Neuronal stem cell (in vitro differentiated cells): ENCODE results near the gene FMNL1.

Source experiments
- DNase-seq: peaks from one replicate; pipeline ENCODE4 v3.0.0-alpha.2; 2013; ENCODE audit warnings: low spot score
- H2AFZ ChIP-seq: one replicate; pipeline ENCODE4 v1.6.1; 2013; ENCODE audit warnings: mild to moderate bottlenecking, low read length, inconsistent platforms
- H2AK5ac ChIP-seq: 2 replicates; pipeline ENCODE4 v1.6.1; 2013; ENCODE audit warnings: low read depth, mild to moderate bottlenecking, inconsistent platforms, low read length, moderate library complexity, mixed read lengths
- H2BK120ac ChIP-seq: 2 replicates; pipeline ENCODE4 v1.6.1; 2013; ENCODE audit warnings: low read depth, mild to moderate bottlenecking, inconsistent platforms, low read length, moderate library complexity, mixed read lengths
- H2BK12ac ChIP-seq: one replicate; pipeline ENCODE4 v1.6.1; 2013; ENCODE audit warnings: low read length, inconsistent platforms
- H2BK15ac ChIP-seq: 2 replicates; pipeline ENCODE4 v1.6.1; 2013; ENCODE audit warnings: mild to moderate bottlenecking, low read length, inconsistent platforms, mixed read lengths
- H2BK5ac ChIP-seq: one replicate; pipeline ENCODE4 v1.6.1; 2013; ENCODE audit warnings: inconsistent platforms, mild to moderate bottlenecking, low read length, moderate library complexity
- H3K14ac ChIP-seq: one replicate; pipeline ENCODE4 v1.6.1; 2013; ENCODE audit warnings: low read length, inconsistent platforms
- H3K18ac ChIP-seq: 2 replicates; pipeline ENCODE4 v1.6.1; 2013; ENCODE audit warnings: low read length, inconsistent platforms
- H3K23ac ChIP-seq: 2 replicates; pipeline ENCODE4 v1.6.1; 2013; ENCODE audit warnings: low read depth, mild to moderate bottlenecking, mixed read lengths, low read length, inconsistent platforms; ENCODE audit not compliant: poor library complexity
- H3K27ac ChIP-seq: replicated peaks from 3 replicates; pipeline ENCODE4 v1.5.1; 2013; ENCODE audit warnings: low read length, inconsistent platforms
- H3K27me3 ChIP-seq, 3 experiments: 2 replicates each; pipeline ENCODE4 v1.6.1; 2013; ENCODE audit warnings: low read length in 3 of 3, mild to moderate bottlenecking in 2 of 3, inconsistent platforms in 1 of 3, low read depth in 1 of 3, mixed read lengths in 1 of 3, moderate library complexity in 1 of 3; ENCODE audit not compliant: control insufficient read depth in 3 of 3, insufficient read depth in 3 of 3
- H3K36me3 ChIP-seq, 2 donors: replicated peaks in 1 of 2; 2 replicates each; pipeline ENCODE4 v1.6.1; 2013; ENCODE audit warnings: low read length in 2 of 2; ENCODE audit not compliant: control insufficient read depth in 2 of 2, insufficient read depth in 2 of 2
- H3K4ac ChIP-seq: 2 replicates; pipeline ENCODE4 v1.6.1; 2013; ENCODE audit warnings: inconsistent platforms, mild to moderate bottlenecking, low read length, moderate library complexity
- H3K4me1 ChIP-seq, 2 donors: 1 replicate in 1 of 2; 2 replicates in 1 of 2; pipeline ENCODE4 v1.6.1; 2013; ENCODE audit warnings: low read length in 2 of 2, low read depth in 1 of 2; ENCODE audit not compliant: control insufficient read depth in 2 of 2, insufficient read depth in 1 of 2
- H3K4me2 ChIP-seq: one replicate; pipeline ENCODE4 v1.6.1; 2013; ENCODE audit warnings: mild to moderate bottlenecking, low read length, inconsistent platforms; ENCODE audit not compliant: insufficient read depth, poor library complexity, severe bottlenecking
- H3K4me3 ChIP-seq, 2 donors: 2 replicates each; pipeline ENCODE4 v1.5.1; 2013; ENCODE audit warnings: low read length in 2 of 2, mild to moderate bottlenecking in 2 of 2, inconsistent platforms in 1 of 2, moderate library complexity in 1 of 2
- H3K79me1 ChIP-seq: one replicate; pipeline ENCODE4 v1.6.1; 2013; ENCODE audit warnings: low read depth, mild to moderate bottlenecking, inconsistent platforms, low read length, moderate library complexity
- H3K9ac ChIP-seq: one replicate; pipeline ENCODE4 v1.6.1; 2013; ENCODE audit warnings: mild to moderate bottlenecking, low read depth, low read length, inconsistent platforms; ENCODE audit not compliant: poor library complexity
- H3K9me3 ChIP-seq, 2 donors: replicated peaks in 1 of 2; 2 replicates each; pipeline versions ENCODE3 to v1.6.1; 2013; ENCODE audit warnings: low read length in 2 of 2, mild to moderate bottlenecking in 2 of 2, inconsistent platforms in 1 of 2, low read depth in 1 of 2, mixed read lengths in 1 of 2, moderate library complexity in 1 of 2; ENCODE audit not compliant: control insufficient read depth in 2 of 2, insufficient read depth in 1 of 2
- H4K8ac ChIP-seq: one replicate; pipeline ENCODE4 v1.6.1; 2013; ENCODE audit warnings: low read depth, mild to moderate bottlenecking, inconsistent platforms, low read length, moderate library complexity
- H4K91ac ChIP-seq: one replicate; pipeline ENCODE4 v1.6.1; 2013; ENCODE audit warnings: low read length, low read depth, mild to moderate bottlenecking, inconsistent platforms; ENCODE audit not compliant: poor library complexity
- WGBS, 2 donors: extraction: QIAGEN DNeasy Blood & Tissue Kit; methylation state at CpG; one replicate each; pipeline ENCODE4 v1.1.7; 2013; ENCODE audit warnings: missing lambda C conversion rate in 2 of 2, mixed read lengths in 1 of 2; ENCODE audit not compliant: insufficient read length in 2 of 2, insufficient replicate concordance in 1 of 2; ENCODE audit errors: extremely low coverage in 2 of 2; 5-methylcytosine and 5-hydroxymethylcytosine counted together

FMNL1 gene

DNA sequence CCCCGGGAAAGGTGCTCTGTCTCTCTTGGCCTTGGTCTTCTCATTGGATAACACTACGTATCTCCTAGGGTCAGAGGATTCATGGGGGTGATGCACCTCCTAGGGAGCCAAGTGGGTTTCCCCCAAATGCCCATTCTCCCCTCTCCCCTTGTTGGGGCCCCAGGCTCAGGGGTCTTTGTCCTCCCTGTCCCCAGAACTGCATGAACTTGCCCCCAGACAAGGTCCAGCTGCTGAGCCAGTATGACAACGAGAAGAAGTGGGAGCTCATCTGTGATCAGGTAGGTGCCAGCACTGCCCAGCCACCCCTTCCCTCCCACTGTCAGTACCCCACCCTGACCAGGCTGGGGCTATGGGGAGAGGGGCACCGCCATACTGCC lies 8.7 kb downstream of the FMNL1 start:
- H3K4me2 ChIP-seq = no peak overlapping the region
- H3K4me3 ChIP-seq = no peak overlapping the region
- peak overlapping the region; percentile 95 for H2AK5ac ChIP-seq
- no CpG with 5 or more reads among the region's 4 CpGs for WGBS, 2 donors
- H3K23ac ChIP-seq = no peak overlapping the region
- DNase-seq = no peak
- peaks cover 1% of the 10 kb centered on the region for H3K79me1 ChIP-seq
- H3K9me3 ChIP-seq = no peaks in the 10 kb centered on the region
- no peak overlapping the region for H2AFZ ChIP-seq
- H3K9ac ChIP-seq = peak overlapping the region; percentile 61
- H3K36me3 ChIP-seq = no peaks in the 10 kb centered on the region
- no peak overlapping the region for H4K8ac ChIP-seq
- no peak overlapping the region for H2BK120ac ChIP-seq
- H2BK5ac ChIP-seq = no peak overlapping the region
- H3K14ac ChIP-seq = no peak overlapping the region
- no peak overlapping the region for H3K27ac ChIP-seq
- peaks cover 5 to 18% of the 10 kb centered on the region in 2 donors for H3K4me1 ChIP-seq
- H3K4ac ChIP-seq = peak overlapping the region; percentile 70
- H2BK12ac ChIP-seq = no peak overlapping the region
- H4K91ac ChIP-seq = no peak overlapping the region
- no peak overlapping the region for H3K18ac ChIP-seq
- peak overlapping the region; percentile 45 for H2BK15ac ChIP-seq
- H3K27me3 ChIP-seq = peaks cover 0 to 93% (median 3%) of the 10 kb centered on the region in 3 experiments

DNA sequence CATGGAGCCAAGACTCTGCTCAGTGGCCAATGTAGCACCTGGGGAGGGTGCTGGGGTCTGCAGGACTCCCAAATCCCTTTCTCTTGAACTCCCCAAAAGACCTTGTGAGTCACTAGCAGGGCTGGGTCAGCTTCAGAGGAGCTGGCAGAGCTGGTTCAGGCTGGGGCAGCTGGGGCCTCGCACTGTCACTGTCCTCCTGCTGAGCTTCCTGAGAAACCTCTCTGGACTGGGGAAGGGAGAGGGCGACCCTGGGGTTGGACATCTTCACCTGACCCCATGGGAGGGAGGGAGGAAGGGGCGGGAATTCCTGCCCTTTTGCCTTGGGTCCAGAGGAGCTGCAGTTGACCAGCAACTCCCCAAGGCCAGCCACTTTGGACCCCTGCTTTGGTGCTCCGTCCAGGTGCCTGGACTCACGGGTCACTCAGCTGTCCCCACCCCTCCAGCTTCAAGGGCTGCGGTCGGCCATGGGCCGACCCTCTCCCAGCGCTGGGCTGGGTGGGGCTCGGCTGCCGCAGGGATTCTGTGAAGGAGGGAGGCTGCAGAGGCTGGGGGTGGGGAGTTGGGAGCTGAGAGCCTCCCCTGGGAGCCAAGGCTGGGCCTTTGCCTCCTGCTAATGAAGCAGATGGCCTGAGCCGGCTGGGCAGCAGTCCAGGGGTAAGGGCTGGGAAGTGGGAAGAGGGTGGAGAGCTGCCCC lies 9.2 kb downstream of the FMNL1 start:
- no peak overlapping the region for H3K23ac ChIP-seq
- peak overlapping the region; percentile 58 for H2AK5ac ChIP-seq
- H3K79me1 ChIP-seq = peaks cover 1% of the 10 kb centered on the region
- peak overlapping the region; percentile 45 for H2BK15ac ChIP-seq
- H3K9me3 ChIP-seq = no peaks in the 10 kb centered on the region
- H3K18ac ChIP-seq = peak overlapping the region; percentile 70
- H3K14ac ChIP-seq = no peak overlapping the region
- DNase-seq = no peak
- H2BK5ac ChIP-seq = no peak overlapping the region
- peak overlapping the region; percentile 70 for H3K4ac ChIP-seq
- no peak overlapping the region for H4K8ac ChIP-seq
- no peak overlapping the region for H3K27ac ChIP-seq
- peak overlapping the region; percentile 64 for H2BK120ac ChIP-seq
- H4K91ac ChIP-seq = no peak overlapping the region
- peaks cover 0 to 87% (median 3%) of the 10 kb centered on the region in 3 experiments for H3K27me3 ChIP-seq
- no peak overlapping the region for H2AFZ ChIP-seq
- no peak overlapping the region for H3K4me3 ChIP-seq
- peaks cover 5 to 20% of the 10 kb centered on the region in 2 donors for H3K4me1 ChIP-seq
- no peak overlapping the region for H3K4me2 ChIP-seq
- H3K36me3 ChIP-seq = no peaks in the 10 kb centered on the region
- no peak overlapping the region for H2BK12ac ChIP-seq
- WGBS, 2 donors = no CpG with 5 or more reads among the region's 12 CpGs
- H3K9ac ChIP-seq = peak overlapping the region; percentile 61

DNA sequence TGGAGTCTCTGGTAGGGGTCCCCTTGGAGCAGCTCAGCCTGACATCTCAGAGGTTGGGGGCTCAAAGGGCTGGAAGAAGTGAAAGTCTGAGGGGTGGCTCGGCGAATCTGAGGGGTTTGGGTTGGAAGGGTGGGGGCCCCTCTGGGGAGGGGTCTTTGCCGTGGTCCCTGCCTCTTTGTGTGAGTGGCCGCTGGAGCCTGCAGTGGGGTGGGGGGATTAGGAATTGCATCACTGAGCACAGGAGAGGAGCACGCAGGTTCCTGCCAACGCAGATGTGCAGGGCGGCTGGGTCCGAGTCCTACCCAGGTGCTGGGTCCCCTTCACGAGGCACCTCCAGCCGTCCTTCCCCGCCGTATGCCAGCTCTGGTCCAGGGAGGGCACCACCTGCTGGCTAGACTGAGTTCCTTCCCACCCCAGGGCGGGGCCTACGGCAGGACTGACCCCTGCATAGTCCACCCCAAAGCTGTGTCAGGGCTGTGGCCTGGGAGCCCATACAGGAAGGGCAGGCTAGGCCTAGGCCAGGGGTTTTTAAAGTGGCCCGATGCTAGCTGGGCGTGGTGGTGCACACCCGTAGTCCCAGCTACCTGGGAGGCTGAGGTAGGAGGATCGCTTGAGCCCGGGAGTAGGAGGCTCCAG lies 9.9 kb downstream of the FMNL1 start:
- peak overlapping the region; percentile 64 for H2BK120ac ChIP-seq
- no peak overlapping the region for H3K14ac ChIP-seq
- H3K18ac ChIP-seq = peak overlapping the region; percentile 70
- DNase-seq = no peak
- H3K79me1 ChIP-seq = peaks cover 1% of the 10 kb centered on the region
- H3K23ac ChIP-seq = no peak overlapping the region
- peaks cover 0 to 86% (median 3%) of the 10 kb centered on the region in 3 experiments for H3K27me3 ChIP-seq
- H3K4me1 ChIP-seq = peaks cover 5 to 20% of the 10 kb centered on the region in 2 donors
- no peak overlapping the region for H3K4me2 ChIP-seq
- no CpG with 5 or more reads among the region's 19 CpGs for WGBS, 2 donors
- H2AK5ac ChIP-seq = peak overlapping the region; percentile 58
- H2BK5ac ChIP-seq = no peak overlapping the region
- H2BK12ac ChIP-seq = no peak overlapping the region
- no peak overlapping the region for H3K4me3 ChIP-seq
- no peak overlapping the region for H4K91ac ChIP-seq
- no peak overlapping the region for H2AFZ ChIP-seq
- no peaks in the 10 kb centered on the region for H3K36me3 ChIP-seq
- no peaks in the 10 kb centered on the region for H3K9me3 ChIP-seq
- H2BK15ac ChIP-seq = no peak overlapping the region
- no peak overlapping the region for H3K4ac ChIP-seq
- H3K9ac ChIP-seq = no peak overlapping the region
- no peak overlapping the region for H3K27ac ChIP-seq
- no peak overlapping the region for H4K8ac ChIP-seq
